DOHH2 (cell line): ENCODE measurements around the gene NEK8.

Experiments
- CTCF ChIP-seq: fragments of 200-600 bp; sonication (generic); IDR thresholded peaks from one replicate; pipeline ENCODE4 v1.5.1; 2014; ENCODE audit warnings: antibody characterized with exemption, mild to moderate bottlenecking, low read depth, low read length; ENCODE audit not compliant: poor library complexity, severe bottlenecking
- EZH2phosphoT487 ChIP-seq: fragments of 200-600 bp; sonication (generic); IDR thresholded peaks from 2 replicates; pipeline ENCODE4 v1.6.1; 2017; ENCODE audit warnings: borderline replicate concordance, mild to moderate bottlenecking, antibody characterized with exemption, low read length, moderate library complexity, mixed read lengths

DNA sequence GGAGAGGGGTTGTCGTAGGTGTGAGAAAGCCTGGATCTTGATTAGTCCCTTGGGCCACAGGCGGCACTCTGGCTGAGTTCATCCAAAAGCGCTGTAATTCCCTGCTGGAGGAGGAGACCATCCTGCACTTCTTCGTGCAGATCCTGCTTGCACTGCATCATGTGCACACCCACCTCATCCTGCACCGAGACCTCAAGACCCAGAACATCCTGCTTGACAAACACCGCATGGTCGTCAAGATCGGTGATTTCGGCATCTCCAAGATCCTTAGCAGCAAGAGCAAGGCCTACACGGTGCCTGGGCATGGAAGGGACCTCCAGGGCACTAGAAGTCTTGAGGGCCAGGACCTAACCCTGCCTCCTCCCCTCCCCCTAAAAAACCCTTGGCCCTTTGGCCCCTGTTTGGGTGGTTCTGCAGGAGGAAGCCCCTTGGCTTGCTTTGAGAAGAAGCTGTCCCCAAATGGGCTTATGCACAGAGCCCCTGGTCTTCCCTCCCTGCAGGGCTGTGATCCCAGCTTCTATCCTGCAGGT, 6.2 kb downstream of the NEK8 start:
- TF ChIP-seq EZH2phosphoT487 (no peak), CTCF (no peak)
